ENCODE results near the gene CCDC33. TPM values are rescaled to one million over a fixed set of nuclear protein-coding genes. Genes with fewer than 3 reads are reported as not detected.

Gene CCDC33
- total RNA-seq, 2 experiments from 2014 or later = not detected

GRCh38 chr15:74201710-74202420 lies 34.3 kb upstream of the CCDC33 start:
- Mint-ChIP-seq H3K4me1 (ENCODE audit: low read depth) (no peaks in the 10 kb centered on the region), H3K27me3 (ENCODE audit: low read depth) (peaks cover 6% of the 10 kb centered on the region), H3K4me3 (no peak overlapping the region), H3K36me3 (ENCODE audit: low read depth) (no peaks in the 10 kb centered on the region), H3K9me3 (no peaks in the 10 kb centered on the region), H3K27ac (no peak overlapping the region)
- intact Hi-C loops (cut with micrococcal nuclease) = no loop called here
- CTCF ChIA-PET = no interaction called here
- no peak for DNase-seq

- peaks cover 6% of the 10 kb centered on the region for H3K27me3 Mint-ChIP-seq (ENCODE audit: low read depth)
- H3K4me3 Mint-ChIP-seq = no peak within 1 kb of the TSS
- no peak within 1 kb of the TSS for H3K27ac Mint-ChIP-seq
- H3K9me3 Mint-ChIP-seq = no peaks in the 10 kb centered on the region
- no peaks in the 10 kb centered on the region for H3K36me3 Mint-ChIP-seq (ENCODE audit: low read depth)
- intact Hi-C loops (cut with micrococcal nuclease) = no loop called here
- DNase-seq = no peak
- H3K4me1 Mint-ChIP-seq (ENCODE audit: low read depth) = no peaks in the 10 kb centered on the region
- CTCF ChIA-PET = no interaction called here
Observed at GRCh38 chr15:74202452-74203401, 33.4 kb upstream of the CCDC33 start, which contains the start of gene STRA6. TSS of gene STRA6 (minus strand) at chr15:74202787. CDS start at chr15:74202267, 520 bp downstream.

GRCh38 chr15:74203914-74204431 lies 32.2 kb upstream of the CCDC33 start:
- Mint-ChIP-seq H3K9me3 (no peaks in the 10 kb centered on the region), H3K27me3 (ENCODE audit: low read depth) (peaks cover 6% of the 10 kb centered on the region), H3K4me1 (ENCODE audit: low read depth) (no peaks in the 10 kb centered on the region), H3K4me3 (no peak overlapping the region), H3K36me3 (ENCODE audit: low read depth) (no peaks in the 10 kb centered on the region), H3K27ac (no peak overlapping the region)
- CTCF ChIA-PET = interaction anchor here (0.7 kb wide), 1 partner anchor 117 kb away, joined by 4 read pairs; no protein-coding TSS in a partner anchor
- DNase-seq = no peak
- intact Hi-C loops (cut with micrococcal nuclease) = no loop called here

GRCh38 chr15:74205582-74205947 lies 30.6 kb upstream of the CCDC33 start:
- H3K27me3 Mint-ChIP-seq (ENCODE audit: low read depth) = peaks cover 6% of the 10 kb centered on the region
- CTCF ChIA-PET = no interaction called here
- no peak for DNase-seq
- H3K9me3 Mint-ChIP-seq = no peaks in the 10 kb centered on the region
- H3K4me1 Mint-ChIP-seq (ENCODE audit: low read depth) = no peaks in the 10 kb centered on the region
- H3K27ac Mint-ChIP-seq = no peak overlapping the region
- intact Hi-C loops (cut with micrococcal nuclease) = no loop called here
- H3K36me3 Mint-ChIP-seq (ENCODE audit: low read depth) = no peaks in the 10 kb centered on the region
- no peak overlapping the region for H3K4me3 Mint-ChIP-seq

GRCh38 chr15:74206801-74207281 lies 29.3 kb upstream of the CCDC33 start:
- Mint-ChIP-seq H3K27me3 (ENCODE audit: low read depth) (peaks cover 3% of the 10 kb centered on the region), H3K27ac (no peak overlapping the region), H3K36me3 (ENCODE audit: low read depth) (no peaks in the 10 kb centered on the region), H3K4me3 (no peak overlapping the region), H3K4me1 (ENCODE audit: low read depth) (no peaks in the 10 kb centered on the region), H3K9me3 (no peaks in the 10 kb centered on the region)
- DNase-seq = no peak
- intact Hi-C loops (cut with micrococcal nuclease) = no loop called here
- CTCF ChIA-PET = no interaction called here

- Mint-ChIP-seq H3K4me1 (ENCODE audit: low read depth) (no peaks in the 10 kb centered on the region), H3K9me3 (no peaks in the 10 kb centered on the region), H3K27me3 (ENCODE audit: low read depth) (peaks cover 3% of the 10 kb centered on the region), H3K27ac (no peak overlapping the region), H3K36me3 (ENCODE audit: low read depth) (no peaks in the 10 kb centered on the region), H3K4me3 (no peak overlapping the region)
- CTCF ChIA-PET = no interaction called here
- intact Hi-C loops (cut with micrococcal nuclease) = no loop called here
- no peak for DNase-seq
Observed at GRCh38 chr15:74207652-74208440, 28.3 kb upstream of the CCDC33 start.

GRCh38 chr15:74208496-74208895 lies 27.6 kb upstream of the CCDC33 start:
- H3K27me3 Mint-ChIP-seq (ENCODE audit: low read depth) = peaks cover 3% of the 10 kb centered on the region
- no peaks in the 10 kb centered on the region for H3K4me1 Mint-ChIP-seq (ENCODE audit: low read depth)
- no peak overlapping the region for H3K27ac Mint-ChIP-seq
- no peaks in the 10 kb centered on the region for H3K9me3 Mint-ChIP-seq
- no peak overlapping the region for H3K4me3 Mint-ChIP-seq
- no peak for DNase-seq
- CTCF ChIA-PET = no interaction called here
- intact Hi-C loops (cut with micrococcal nuclease) = no loop called here
- no peaks in the 10 kb centered on the region for H3K36me3 Mint-ChIP-seq (ENCODE audit: low read depth)

- H3K36me3 Mint-ChIP-seq (ENCODE audit: low read depth) = no peaks in the 10 kb centered on the region
- intact Hi-C loops (cut with micrococcal nuclease) = no loop called here
- CTCF ChIA-PET = no interaction called here
- no peak overlapping the region for H3K4me3 Mint-ChIP-seq
- no peak for DNase-seq
- H3K27me3 Mint-ChIP-seq (ENCODE audit: low read depth) = no peaks in the 10 kb centered on the region
- H3K27ac Mint-ChIP-seq = no peak overlapping the region
- no peaks in the 10 kb centered on the region for H3K4me1 Mint-ChIP-seq (ENCODE audit: low read depth)
- H3K9me3 Mint-ChIP-seq = no peaks in the 10 kb centered on the region
Observed at GRCh38 chr15:74208901-74209559, 27.1 kb upstream of the CCDC33 start.

- Mint-ChIP-seq H3K4me3 (no peak overlapping the region), H3K27ac (no peak overlapping the region), H3K4me1 (ENCODE audit: low read depth) (no peaks in the 10 kb centered on the region), H3K9me3 (no peaks in the 10 kb centered on the region), H3K36me3 (ENCODE audit: low read depth) (no peaks in the 10 kb centered on the region), H3K27me3 (ENCODE audit: low read depth) (peaks cover under 1% of the 10 kb centered on the region)
- intact Hi-C loops (cut with micrococcal nuclease) = no loop called here
- CTCF ChIA-PET = no interaction called here
- no peak for DNase-seq
Observed at GRCh38 chr15:74209560-74209958, 26.6 kb upstream of the CCDC33 start.

- H3K36me3 Mint-ChIP-seq (ENCODE audit: low read depth) = no peaks in the 10 kb centered on the region
- CTCF ChIA-PET = no interaction called here
- no peak for DNase-seq
- H3K4me3 Mint-ChIP-seq = no peak overlapping the region
- H3K27me3 Mint-ChIP-seq (ENCODE audit: low read depth) = peaks cover 4% of the 10 kb centered on the region
- no peaks in the 10 kb centered on the region for H3K4me1 Mint-ChIP-seq (ENCODE audit: low read depth)
- no peak overlapping the region for H3K27ac Mint-ChIP-seq
- intact Hi-C loops (cut with micrococcal nuclease) = no loop called here
- H3K9me3 Mint-ChIP-seq = no peaks in the 10 kb centered on the region
Observed at GRCh38 chr15:74209997-74210671, 26.0 kb upstream of the CCDC33 start.

- Mint-ChIP-seq H3K36me3 (ENCODE audit: low read depth) (no peaks in the 10 kb centered on the region), H3K27ac (no peak overlapping the region), H3K4me1 (ENCODE audit: low read depth) (no peaks in the 10 kb centered on the region), H3K9me3 (no peaks in the 10 kb centered on the region), H3K4me3 (no peak overlapping the region), H3K27me3 (ENCODE audit: low read depth) (peaks cover 4% of the 10 kb centered on the region)
- DNase-seq = no peak
- intact Hi-C loops (cut with micrococcal nuclease) = no loop called here
- CTCF ChIA-PET = no interaction called here
Observed at GRCh38 chr15:74210729-74211128, 25.4 kb upstream of the CCDC33 start.

All from activated naive CD4-positive, alpha-beta T cell treated with anti-CD3 and anti-CD28 coated beads for 36 hours (primary cell).